Heart left ventricle (tissue), 13 donors: ENCODE measurements around the gene CHN2.

Source experiments
- CTCF ChIP-seq, 12 donors: fragments of 200-600 bp; sonication (generic) in 4 of 12; IDR thresholded peaks; one replicate each; pipeline versions ENCODE4 v1.5.0 to v1.8.0; 2018 to 2022; ENCODE audit warnings: antibody characterized with exemption in 12 of 12, mild to moderate bottlenecking in 5 of 12
- POLR2A ChIP-seq, 2 donors: fragments of 450-650 bp; IDR thresholded peaks; one replicate each; pipeline ENCODE4 v1.6.1; 2017; ENCODE audit warnings: antibody characterized with exemption in 2 of 2, mild to moderate bottlenecking in 2 of 2, moderate library complexity in 2 of 2
- donor health status: ischemic (EF 13 %, LVEDD 7.1; RV severe dilation, severe dysfunction).
- donor health status: DM: no; HTN: yes; CAD: no.
- donor health status: DM: no; HTN: no; CAD: no.
- donor health status: ischemic (EF 25% LVEDD 6.9; RV normal size, moderate dysfunction).
- donor health status: ischemic (EF 25% LVEDD 5.7; RV mildly dilated, moderate dysfunction).
- donor health status: ischemic (EF 35%, LVEDD 5.7; RV mildly dilated, moderate dysfunction).
- donor health status: nonischemic (EF 11% LVEDD 7.7; RV severe dilation, severe dysfunction).
- donor health status: DM: yes; HTN: yes; CAD: no.
- donor health status: PGD.
- donor health status: ischemic (EF 29% LVEDD 5.4; RV normal size, mild dysfunction).
- donor health status: nonischemic (EF 23%, LVEDD 6.1; RV moderate dilation, normal function).

- no peak for TF ChIP-seq CTCF (IDR thresholded peaks at IDR 0.05)
- no peak for TF ChIP-seq POLR2A (IDR thresholded peaks at IDR 0.05)
These were observed 137.7 kb downstream of the CHN2 start for GRCh38 chr7:29332042-29332811.
